HAP-1 (cell line): ENCODE data around the gene CCRL2.
"Not testable (repeated sequence)": the region's sequence is repeated elsewhere in the genome, so short reads cannot be mapped to it uniquely, and the experiment has no call there.

ENCODE experiments used
- DNase-seq, 2 experiments: peaks; one replicate each; pipeline ENCODE4 v3.0.0-alpha.2; 2016 to 2020; ENCODE audit warnings: low spot score in 2 of 2
- H3K27me3 ChIP-seq: fragments of 250-450 bp; sonication (Bioruptor Pico); 2 replicates; pipeline ENCODE4 v1.5.1; 2020; ENCODE audit warnings: low read depth, mild to moderate bottlenecking, moderate library complexity
- H3K36me3 ChIP-seq: fragments of 250-450 bp; sonication (Bioruptor Pico); replicated peaks from 2 replicates; pipeline ENCODE4 v1.5.1; 2020; ENCODE audit warnings: mild to moderate bottlenecking
- H3K4me1 ChIP-seq: fragments of 250-450 bp; sonication (Bioruptor Pico); 2 replicates; pipeline ENCODE4 v1.5.1; 2020; ENCODE audit warnings: mild to moderate bottlenecking
- H3K4me3 ChIP-seq: fragments of 250-450 bp; sonication (Bioruptor Pico); 2 replicates; pipeline ENCODE4 v1.5.1; 2020; ENCODE audit warnings: mild to moderate bottlenecking, moderate library complexity
- H3K9me3 ChIP-seq: fragments of 250-450 bp; sonication (Bioruptor Pico); 2 replicates; pipeline ENCODE4 v1.5.1; 2020; ENCODE audit warnings: mild to moderate bottlenecking, moderate library complexity
- in situ Hi-C: fragments of 300-500 bp; cut with MboI; formaldehyde crosslinking; loops from 3 replicates; pipeline ENCODE4 v1.14.3; 2020; ENCODE audit warnings: low sequenced_read_pairs, inconsistent platforms, mixed read lengths

The CCRL2 gene

GRCh38 chr3:46419816-46420215, 12.8 kb downstream of the CCRL2 start:
- Histone ChIP-seq H3K9me3 (no peaks in the 10 kb centered on the region), H3K27me3 (no peaks in the 10 kb centered on the region), H3K36me3 (no peaks in the 10 kb centered on the region), H3K4me3 (no peak overlapping the region), H3K4me1 (no peaks in the 10 kb centered on the region)
- no peak for DNase-seq
- in situ Hi-C loops, result no loop called here

DNA sequence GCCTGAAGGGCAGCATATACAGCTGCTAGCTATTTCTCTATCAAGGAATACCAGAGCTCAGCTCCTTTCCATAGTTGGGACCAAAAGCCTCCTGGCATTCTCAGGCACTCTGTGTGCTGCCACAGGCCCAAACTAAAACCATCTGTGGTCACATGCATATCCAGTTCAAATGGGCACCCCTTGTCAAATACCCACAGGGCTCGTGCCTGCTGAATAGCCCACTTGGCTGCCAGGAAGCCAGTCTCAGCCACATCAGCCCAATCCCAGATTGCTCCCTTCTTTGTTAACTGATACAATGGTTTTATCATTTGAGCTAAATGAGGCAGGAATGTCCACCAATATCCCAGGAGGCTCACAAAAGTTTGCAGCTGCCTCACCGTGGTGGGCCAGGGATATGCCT, 13.9 kb downstream of the CCRL2 start:
- H3K36me3 ChIP-seq, result no peaks in the 10 kb centered on the region
- H3K4me1 ChIP-seq, result no peaks in the 10 kb centered on the region
- no peak for DNase-seq
- H3K9me3 ChIP-seq, result no peaks in the 10 kb centered on the region
- no peak overlapping the region for H3K4me3 ChIP-seq
- in situ Hi-C loops, result no loop called here
- no peaks in the 10 kb centered on the region for H3K27me3 ChIP-seq

GRCh38 chr3:46422617-46423016, 15.6 kb downstream of the CCRL2 start:
- Histone ChIP-seq H3K4me1 (no peaks in the 10 kb centered on the region), H3K36me3 (no peaks in the 10 kb centered on the region), H3K9me3 (no peaks in the 10 kb centered on the region), H3K27me3 (no peaks in the 10 kb centered on the region), H3K4me3 (no peak overlapping the region)
- no peak for DNase-seq
- in situ Hi-C loops, result no loop called here

DNA sequence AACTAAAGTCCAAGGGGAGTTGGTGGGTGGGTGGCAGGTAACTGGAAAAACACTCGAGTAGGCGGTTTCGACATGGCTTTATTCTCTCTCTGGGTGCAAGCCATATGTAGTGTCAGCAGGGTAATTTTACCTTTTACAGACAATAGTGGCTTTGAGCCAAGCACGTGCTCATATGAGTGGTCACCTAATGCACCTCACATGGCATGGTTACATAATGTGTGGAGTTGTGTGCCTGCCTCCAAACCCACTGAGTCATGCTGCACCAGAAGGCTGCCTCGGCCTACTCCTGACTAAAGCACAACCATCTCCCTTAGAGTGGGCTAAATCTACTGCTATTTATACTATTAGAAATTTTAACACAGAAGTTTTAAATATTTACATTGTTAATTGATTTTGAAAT, 16.5 kb downstream of the CCRL2 start:
- H3K36me3 ChIP-seq, result no peaks in the 10 kb centered on the region
- no peaks in the 10 kb centered on the region for H3K9me3 ChIP-seq
- in situ Hi-C loops, result no loop called here
- no peak for DNase-seq
- no peaks in the 10 kb centered on the region for H3K4me1 ChIP-seq
- H3K4me3 ChIP-seq, result no peak overlapping the region
- no peaks in the 10 kb centered on the region for H3K27me3 ChIP-seq

GRCh38 chr3:46426476-46426875, 19.4 kb downstream of the CCRL2 start:
- H3K27me3 ChIP-seq, result not testable (repeated sequence)

GRCh38 chr3:46427404-46427803, 20.3 kb downstream of the CCRL2 start:
- in situ Hi-C loops, H3K4me1 ChIP-seq, DNase-seq, H3K27me3 ChIP-seq, H3K36me3 ChIP-seq, H3K9me3 ChIP-seq, H3K4me3 ChIP-seq: not testable (repeated sequence)

More at GRCh38 chr3:46426476-46426875, 19.4 kb downstream of the CCRL2 start:
- H3K9me3 ChIP-seq, H3K4me1 ChIP-seq, DNase-seq, H3K36me3 ChIP-seq, H3K4me3 ChIP-seq, in situ Hi-C loops: not testable (repeated sequence)

DNA sequence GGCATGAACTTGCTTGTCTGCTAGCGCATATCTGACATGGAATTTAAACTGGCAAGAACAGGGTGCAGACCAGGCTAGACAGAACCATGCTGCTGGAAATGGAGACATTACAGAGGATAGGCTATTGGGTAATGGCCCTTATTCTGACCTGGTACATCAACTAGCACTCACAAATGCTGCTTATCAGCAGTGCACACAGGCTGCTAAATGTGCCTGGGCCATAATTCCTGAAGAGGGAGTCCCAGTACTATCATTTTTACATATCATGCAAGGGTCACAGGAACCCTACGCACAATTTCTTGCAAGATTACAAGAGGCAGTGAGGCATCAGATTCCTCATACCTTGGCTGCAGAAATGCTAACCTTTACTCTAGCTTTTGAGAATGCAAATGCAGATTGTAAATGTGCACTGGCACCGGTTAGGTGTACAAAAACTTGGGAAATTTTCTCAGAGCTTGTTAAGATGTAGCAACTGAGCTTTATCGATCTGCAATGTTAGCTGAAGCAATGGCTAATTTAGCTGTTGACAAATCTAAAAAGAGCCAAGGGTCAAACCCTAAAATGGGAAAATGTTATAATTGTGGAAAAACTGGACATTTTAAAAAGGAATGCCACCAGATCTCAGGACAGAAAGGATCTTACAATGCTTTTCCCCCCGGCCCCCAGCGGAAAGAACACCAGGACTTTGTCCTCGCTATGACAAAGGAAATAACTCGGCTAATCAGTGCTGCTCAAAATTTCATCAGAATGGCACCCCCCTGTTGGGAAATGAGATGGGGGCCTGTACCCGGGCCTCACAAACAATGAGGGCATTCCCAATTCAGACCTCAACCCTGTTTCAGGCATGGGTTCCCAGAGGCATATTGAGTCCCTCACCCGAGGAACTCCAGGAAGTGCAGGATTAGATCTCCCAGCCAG, 21.1 kb downstream of the CCRL2 start:
- H3K4me3 ChIP-seq, result no peak overlapping the region
- in situ Hi-C loops, result no loop called here
- no peaks in the 10 kb centered on the region for H3K4me1 ChIP-seq
- H3K36me3 ChIP-seq, result no peaks in the 10 kb centered on the region
- DNase-seq, result no peak
- no peaks in the 10 kb centered on the region; the same call in 1 of the 2 replicates for H3K9me3 ChIP-seq
- no peaks in the 10 kb centered on the region for H3K27me3 ChIP-seq

DNA sequence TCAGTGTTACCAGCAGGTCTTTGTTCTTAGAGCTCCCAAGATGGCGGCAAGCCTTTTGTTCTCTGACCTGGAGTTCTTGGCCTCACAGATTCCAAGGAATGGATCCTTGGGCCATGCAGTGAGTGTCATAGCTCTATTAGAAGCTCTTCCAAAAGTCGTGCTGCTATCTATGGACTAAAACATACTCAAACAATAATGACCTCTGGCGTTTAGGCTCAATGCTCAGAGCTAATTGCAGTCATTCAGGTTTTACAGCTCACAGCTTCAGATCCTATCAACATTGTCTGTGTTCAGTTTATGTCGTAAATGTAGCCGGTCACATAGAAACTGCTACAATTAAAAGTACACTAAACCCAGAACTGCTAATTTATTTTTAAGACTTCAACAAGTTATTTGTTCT, 22.2 kb downstream of the CCRL2 start:
- in situ Hi-C loops, result no loop called here
- Histone ChIP-seq H3K4me1 (no peaks in the 10 kb centered on the region), H3K36me3 (no peaks in the 10 kb centered on the region), H3K9me3 (no peaks in the 10 kb centered on the region; the same call in 1 of the 2 replicates), H3K4me3 (no peak overlapping the region), H3K27me3 (no peaks in the 10 kb centered on the region)
- DNase-seq, result no peak

- Histone ChIP-seq H3K36me3 (no peaks in the 10 kb centered on the region), H3K27me3 (no peaks in the 10 kb centered on the region), H3K9me3 (no peaks in the 10 kb centered on the region; the same call in 1 of the 2 replicates), H3K4me1 (no peaks in the 10 kb centered on the region), H3K4me3 (no peak overlapping the region)
- DNase-seq, result no peak
- in situ Hi-C loops, result no loop called here
Measured at GRCh38 chr3:46429671-46430070, 22.6 kb downstream of the CCRL2 start.

GRCh38 chr3:46430879-46431278, 23.8 kb downstream of the CCRL2 start:
- H3K9me3 ChIP-seq, H3K36me3 ChIP-seq, H3K4me3 ChIP-seq, H3K27me3 ChIP-seq, in situ Hi-C loops, H3K4me1 ChIP-seq, DNase-seq: not testable (repeated sequence)

GRCh38 chr3:46431905-46432304, 24.8 kb downstream of the CCRL2 start:
- DNase-seq, H3K4me3 ChIP-seq, H3K36me3 ChIP-seq, in situ Hi-C loops, H3K4me1 ChIP-seq, H3K9me3 ChIP-seq, H3K27me3 ChIP-seq: not testable (repeated sequence)

GRCh38 chr3:46433118-46433517, 26.1 kb downstream of the CCRL2 start:
- H3K36me3 ChIP-seq, H3K4me1 ChIP-seq, H3K27me3 ChIP-seq, H3K9me3 ChIP-seq, H3K4me3 ChIP-seq, in situ Hi-C loops, DNase-seq: not testable (repeated sequence)

DNA sequence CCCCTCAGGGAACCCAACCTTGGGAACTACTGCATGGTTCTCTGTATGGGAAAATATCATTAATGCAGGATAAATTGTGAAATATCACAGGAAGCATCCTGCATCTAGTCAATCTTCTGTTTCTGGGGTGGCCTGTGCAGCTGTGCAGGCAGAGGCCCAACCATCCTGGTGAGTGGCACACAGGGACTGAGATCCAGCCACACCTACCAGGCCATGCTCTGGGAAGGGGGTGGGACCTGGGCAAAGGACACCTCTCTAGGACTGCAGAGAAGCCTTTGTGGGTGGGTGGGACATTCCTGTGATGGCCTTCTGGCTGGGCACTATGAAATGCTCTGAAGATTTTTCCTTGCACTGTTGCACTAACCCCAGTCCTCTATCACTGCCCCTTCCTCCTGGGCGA, 26.8 kb downstream of the CCRL2 start:
- H3K4me3 ChIP-seq, result no peak overlapping the region
- in situ Hi-C loops, result no loop called here
- no peaks in the 10 kb centered on the region for H3K4me1 ChIP-seq
- H3K9me3 ChIP-seq, result no peaks in the 10 kb centered on the region; the same call in 1 of the 2 replicates
- no peak for DNase-seq
- no peaks in the 10 kb centered on the region for H3K36me3 ChIP-seq
- no peaks in the 10 kb centered on the region for H3K27me3 ChIP-seq

DNA sequence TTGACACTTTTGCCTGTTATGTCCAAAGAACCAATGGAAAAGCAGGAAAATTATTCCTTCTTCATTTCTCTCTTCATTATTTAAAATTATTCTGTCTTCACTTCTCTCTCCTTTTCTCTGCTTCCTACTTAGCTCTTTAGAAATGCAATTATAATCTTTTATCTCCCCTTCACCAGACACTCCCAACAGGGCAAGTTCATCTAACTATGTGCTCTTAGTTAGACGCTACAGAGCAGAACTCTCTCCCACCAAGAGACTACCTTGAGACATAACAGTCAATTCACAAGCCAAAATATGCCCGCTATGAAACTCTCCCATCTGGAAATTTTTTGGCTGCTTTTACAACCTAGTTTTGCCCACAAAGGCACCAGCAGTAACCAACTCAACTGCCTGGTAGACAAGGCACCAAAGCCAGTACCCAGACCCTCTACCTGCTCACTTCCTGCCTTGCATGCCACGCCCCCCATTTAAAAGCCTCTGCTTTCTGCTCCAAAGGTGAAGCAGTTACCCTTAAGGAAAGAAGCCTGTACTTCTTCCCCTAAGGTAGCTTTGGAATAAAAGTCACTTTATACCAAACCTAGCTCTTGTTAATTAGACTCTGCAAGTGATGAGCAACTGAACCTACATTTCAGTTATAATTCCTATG, 28.1 kb downstream of the CCRL2 start:
- no peak for DNase-seq

More for the DNA sequence above, 28.1 kb downstream of the CCRL2 start:
- Histone ChIP-seq H3K27me3 (no peaks in the 10 kb centered on the region), H3K4me3 (no peak overlapping the region), H3K36me3 (no peaks in the 10 kb centered on the region), H3K9me3 (no peaks in the 10 kb centered on the region; the same call in 1 of the 2 replicates), H3K4me1 (no peaks in the 10 kb centered on the region)
- in situ Hi-C loops, result no loop called here
